T follicular helper cell (primary cell): Measurements from ENCODE around the gene TMEM161B.
"Not testable (repeated sequence)": the region's sequence is repeated elsewhere in the genome, so short reads cannot be mapped to it uniquely, and the experiment has no call there.

Experiments used
- DNase-seq: peaks from one replicate; pipeline ENCODE4 v3.0.0-alpha.2; 2020; ENCODE audit warnings: low read depth

The TMEM161B gene

GRCh38 chr5:88183255-88183654 is 85.4 kb downstream of the TMEM161B start:
- no peak for DNase-seq

GRCh38 chr5:88177486-88177885 is 91.2 kb downstream of the TMEM161B start:
- DNase-seq, result not testable (repeated sequence)

- DNase-seq, result no peak
Observed at GRCh38 chr5:88172847-88173758, 95.5 kb downstream of the TMEM161B start.

GRCh38 chr5:88159591-88159990 is 109.1 kb downstream of the TMEM161B start:
- DNase-seq, result no peak

GRCh38 chr5:88158056-88158455 is 110.6 kb downstream of the TMEM161B start:
- DNase-seq, result no peak

GRCh38 chr5:88154891-88155290 is 113.8 kb downstream of the TMEM161B start:
- DNase-seq, result no peak

GRCh38 chr5:88150747-88151146 is 117.9 kb downstream of the TMEM161B start:
- DNase-seq, result no peak

- no peak for DNase-seq
Observed at GRCh38 chr5:88145611-88146467, 122.8 kb downstream of the TMEM161B start.

- no peak for DNase-seq
Observed at GRCh38 chr5:88145221-88145610, 123.4 kb downstream of the TMEM161B start.
